Measurements from ENCODE around the gene IFT81.

Gene IFT81

DNA sequence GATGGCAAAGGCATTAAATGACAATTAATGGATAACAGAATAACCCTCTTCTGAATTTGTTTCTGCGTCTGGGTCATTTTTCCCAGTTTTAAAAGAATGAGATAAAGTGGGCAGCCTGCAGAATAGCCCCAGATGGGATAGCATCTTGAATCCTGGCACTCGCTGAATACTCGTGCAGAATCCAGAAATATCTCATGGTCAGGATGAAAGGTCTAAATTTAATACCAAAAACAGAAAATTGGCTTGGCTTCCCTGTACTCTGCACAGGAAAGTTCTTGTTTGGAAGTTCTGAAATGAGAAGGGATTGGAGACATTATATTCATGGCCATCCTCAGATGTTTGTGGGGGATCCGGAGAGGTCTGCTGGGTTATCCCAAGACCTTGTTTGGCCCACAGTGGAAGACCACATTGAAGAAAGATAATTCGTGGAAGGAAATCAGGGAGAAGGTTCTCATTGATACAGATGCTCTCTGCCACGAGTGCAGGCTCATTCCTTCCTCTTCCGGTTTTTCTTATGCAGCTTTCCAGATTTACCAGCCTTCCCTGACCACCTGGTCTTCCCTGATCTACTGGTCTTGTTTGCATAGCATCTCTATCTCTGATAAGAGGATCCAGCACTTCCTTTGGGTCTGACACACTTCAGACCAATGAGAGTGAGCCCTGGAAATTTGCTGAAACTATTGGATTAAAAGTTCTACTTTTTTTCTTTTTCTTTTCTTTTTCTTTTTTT is 6.0 kb upstream of the IFT81 start:
- no peaks in the 10 kb centered on the region for H3K4me1 ChIP-seq (ENCODE audit: low read length)
- H2AFZ ChIP-seq (ENCODE audit: low read length): no peak overlapping the region
- no peak overlapping the region for H3K9ac ChIP-seq (ENCODE audit: low read length)
- no peak for TF ChIP-seq EZH2 (optimal IDR thresholded peaks at IDR 0.05; ENCODE audit: low read depth, low read length)
- TF ChIP-seq EZH2phosphoT487 (IDR thresholded peaks at IDR 0.05; ENCODE audit: low read length): no peak
- TF ChIP-seq, protein P1, sequence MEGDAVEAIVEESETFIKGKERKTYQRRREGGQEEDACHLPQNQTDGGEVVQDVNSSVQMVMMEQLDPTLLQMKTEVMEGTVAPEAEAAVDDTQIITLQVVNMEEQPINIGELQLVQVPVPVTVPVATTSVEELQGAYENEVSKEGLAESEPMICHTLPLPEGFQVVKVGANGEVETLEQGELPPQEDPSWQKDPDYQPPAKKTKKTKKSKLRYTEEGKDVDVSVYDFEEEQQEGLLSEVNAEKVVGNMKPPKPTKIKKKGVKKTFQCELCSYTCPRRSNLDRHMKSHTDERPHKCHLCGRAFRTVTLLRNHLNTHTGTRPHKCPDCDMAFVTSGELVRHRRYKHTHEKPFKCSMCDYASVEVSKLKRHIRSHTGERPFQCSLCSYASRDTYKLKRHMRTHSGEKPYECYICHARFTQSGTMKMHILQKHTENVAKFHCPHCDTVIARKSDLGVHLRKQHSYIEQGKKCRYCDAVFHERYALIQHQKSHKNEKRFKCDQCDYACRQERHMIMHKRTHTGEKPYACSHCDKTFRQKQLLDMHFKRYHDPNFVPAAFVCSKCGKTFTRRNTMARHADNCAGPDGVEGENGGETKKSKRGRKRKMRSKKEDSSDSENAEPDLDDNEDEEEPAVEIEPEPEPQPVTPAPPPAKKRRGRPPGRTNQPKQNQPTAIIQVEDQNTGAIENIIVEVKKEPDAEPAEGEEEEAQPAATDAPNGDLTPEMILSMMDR (IDR thresholded peaks at IDR 0.05; ENCODE audit: low read length): no peak
- H4K20me1 ChIP-seq (ENCODE audit: insufficient read depth, low read length): no peaks in the 10 kb centered on the region
- H3K9me2 ChIP-seq (replicated peaks; ENCODE audit: insufficient read depth, low read length): no peaks in the 10 kb centered on the region
- no peaks in the 10 kb centered on the region for H3K9me3 ChIP-seq (replicated peaks; ENCODE audit: insufficient read depth, low read length)
- H3K27me3 ChIP-seq (replicated peaks; ENCODE audit: insufficient read depth, low read length): no peaks in the 10 kb centered on the region
- no peak for DNase-seq
- H3K4me2 ChIP-seq (ENCODE audit: low read depth, low read length): no peak overlapping the region
- no peaks in the 10 kb centered on the region for H3K79me2 ChIP-seq (ENCODE audit: low read length)
- no peaks in the 10 kb centered on the region for H3F3A ChIP-seq (ENCODE audit: insufficient read depth, low read length)
- no peaks in the 10 kb centered on the region for H3K36me3 ChIP-seq (replicated peaks; ENCODE audit: insufficient read depth, low read length)
- no peak overlapping the region for H3K27ac ChIP-seq (ENCODE audit: low read length)
- H3K4me3 ChIP-seq (ENCODE audit: low read length): no peak overlapping the region

DNA sequence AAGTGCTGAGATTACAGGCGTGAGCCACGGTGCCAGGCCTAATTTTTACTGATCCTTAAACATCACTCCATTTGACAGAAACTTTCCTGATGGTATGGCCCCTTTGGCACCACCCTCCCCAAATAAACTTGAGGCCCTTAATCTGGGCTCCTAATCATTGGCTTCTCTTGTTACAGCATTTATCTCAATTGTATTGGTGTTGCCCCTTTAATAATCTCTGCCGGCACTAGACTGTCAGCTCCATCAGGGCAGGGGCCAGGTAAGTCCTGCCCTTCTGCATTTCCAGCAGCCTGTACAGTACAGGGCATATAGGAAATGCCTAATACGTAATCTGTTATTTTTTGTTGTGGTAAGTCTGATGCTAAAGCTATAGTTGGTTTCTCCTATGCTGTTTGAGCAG is 1.2 kb upstream of the IFT81 start:
- Histone ChIP-seq H3K79me2 (ENCODE audit: low read length) (no peaks in the 10 kb centered on the region), H3K9me2 (replicated peaks; ENCODE audit: insufficient read depth, low read length) (no peaks in the 10 kb centered on the region), H3K4me2 (ENCODE audit: low read depth, low read length) (no peak overlapping the region), H3K4me3 (ENCODE audit: low read length) (no peak overlapping the region), H3K4me1 (ENCODE audit: low read length) (peaks cover 4% of the 10 kb centered on the region; the same call in 1 of the 2 replicates), H3K9ac (ENCODE audit: low read length) (no peak overlapping the region), H3K27ac (ENCODE audit: low read length) (no peak overlapping the region), H2AFZ (ENCODE audit: low read length) (no peak overlapping the region), H3K36me3 (replicated peaks; ENCODE audit: insufficient read depth, low read length) (no peaks in the 10 kb centered on the region), H3K9me3 (replicated peaks; ENCODE audit: insufficient read depth, low read length) (no peaks in the 10 kb centered on the region), H3F3A (ENCODE audit: insufficient read depth, low read length) (no peaks in the 10 kb centered on the region), H4K20me1 (ENCODE audit: insufficient read depth, low read length) (no peaks in the 10 kb centered on the region), H3K27me3 (replicated peaks; ENCODE audit: insufficient read depth, low read length) (no peaks in the 10 kb centered on the region)
- DNase-seq: no peak
- TF ChIP-seq EZH2phosphoT487 (IDR thresholded peaks at IDR 0.05; ENCODE audit: low read length) (no peak), EZH2 (optimal IDR thresholded peaks at IDR 0.05; ENCODE audit: low read depth, low read length) (no peak)
- TF ChIP-seq, protein P1 (IDR thresholded peaks at IDR 0.05; ENCODE audit: low read length): no peak

DNA sequence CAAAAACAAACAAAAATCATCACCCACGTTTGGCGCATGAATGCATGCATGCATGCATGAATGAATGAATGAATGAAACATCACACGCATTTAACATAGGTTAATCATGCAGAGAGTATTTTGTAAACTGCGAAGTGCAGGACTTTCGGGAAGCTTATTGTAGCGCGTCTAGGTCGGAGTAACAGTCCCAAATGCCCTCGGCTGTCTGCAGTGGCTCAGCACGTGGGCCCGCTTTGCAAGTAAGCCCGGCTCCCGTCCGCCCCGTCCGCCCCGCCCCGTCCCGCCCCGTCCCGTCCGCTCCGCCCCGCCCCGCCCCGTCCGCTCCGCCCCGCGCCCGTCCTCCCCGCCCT is 263 bp upstream of the IFT81 start:
- no peaks in the 10 kb centered on the region for H3K27me3 ChIP-seq (replicated peaks; ENCODE audit: insufficient read depth, low read length)
- H3F3A ChIP-seq (ENCODE audit: insufficient read depth, low read length): no peaks in the 10 kb centered on the region
- no peaks in the 10 kb centered on the region for H3K9me3 ChIP-seq (replicated peaks; ENCODE audit: insufficient read depth, low read length)
- H3K4me1 ChIP-seq (ENCODE audit: low read length): peaks cover 4% of the 10 kb centered on the region; the same call in 1 of the 2 replicates
- H2AFZ ChIP-seq (ENCODE audit: low read length): no peak overlapping the region
- TF ChIP-seq EZH2 (optimal IDR thresholded peaks at IDR 0.05; ENCODE audit: low read depth, low read length) (no peak), EZH2phosphoT487 (IDR thresholded peaks at IDR 0.05; ENCODE audit: low read length) (no peak)
- TF ChIP-seq, protein P1 (IDR thresholded peaks at IDR 0.05; ENCODE audit: low read length): no peak
- no peak overlapping the region for H3K27ac ChIP-seq (ENCODE audit: low read length)
- H3K36me3 ChIP-seq (replicated peaks; ENCODE audit: insufficient read depth, low read length): no peaks in the 10 kb centered on the region
- no peak overlapping the region for H3K4me2 ChIP-seq (ENCODE audit: low read depth, low read length)
- no peaks in the 10 kb centered on the region for H4K20me1 ChIP-seq (ENCODE audit: insufficient read depth, low read length)
- H3K9me2 ChIP-seq (replicated peaks; ENCODE audit: insufficient read depth, low read length): no peaks in the 10 kb centered on the region
- no peak for DNase-seq
- no peaks in the 10 kb centered on the region for H3K79me2 ChIP-seq (ENCODE audit: low read length)
- no peak overlapping the region for H3K9ac ChIP-seq (ENCODE audit: low read length)
- H3K4me3 ChIP-seq (ENCODE audit: low read length): no peak overlapping the region
